ENCODE data around the gene HDGFL3. TPM values are rescaled to one million over a fixed set of nuclear protein-coding genes. Genes with fewer than 3 reads are reported as not detected.
A peak's percentile ranks its signal among the peaks of the same experiment; 100 is the strongest.
"Not testable (repeated sequence)": the region's sequence is repeated elsewhere in the genome, so short reads cannot be mapped to it uniquely, and the experiment has no call there.

HDGFL3 gene
- total and polyA plus RNA-seq, 9 donors = 41.5 to 66.9 (median 50.7) TPM

DNA sequence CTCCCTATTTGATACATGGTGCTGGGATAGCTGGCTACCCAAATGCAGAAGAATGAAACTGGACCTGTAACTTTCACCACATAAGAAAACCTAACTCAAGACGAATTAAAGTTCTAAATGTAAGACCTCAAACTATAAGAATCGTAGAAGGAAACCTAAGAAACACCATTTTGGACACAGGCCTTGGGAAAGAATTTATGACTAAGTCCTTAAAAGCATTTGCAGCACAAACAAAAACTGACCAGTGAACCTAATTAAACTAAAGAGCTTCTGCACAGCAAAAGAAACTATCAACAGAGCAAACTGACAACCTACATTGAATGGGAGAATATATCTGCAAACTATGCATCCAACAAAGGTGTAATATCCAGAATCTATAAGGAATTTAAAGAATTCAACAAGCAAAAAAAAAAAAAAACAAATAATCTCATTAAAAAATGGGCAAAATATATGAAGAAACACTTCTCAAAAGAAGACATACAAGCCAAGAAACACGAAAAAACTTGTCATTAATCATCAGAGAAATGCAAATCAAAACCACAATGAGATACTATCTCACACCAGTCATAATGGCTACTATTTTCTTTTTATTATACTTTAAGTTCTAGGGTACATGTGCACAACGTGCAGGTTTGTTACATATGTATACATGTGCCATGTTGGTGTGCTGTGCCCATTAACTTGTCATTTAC lies 37.0 kb downstream of the HDGFL3 start:
- H3K27me3 ChIP-seq (ENCODE audit: control insufficient read depth, insufficient read depth, low read length) = no peaks in the 10 kb centered on the region
- no peaks in the 10 kb centered on the region for H3K4me1 ChIP-seq (ENCODE audit: control insufficient read depth, insufficient read depth, low read length)
- H3K27ac ChIP-seq (ENCODE audit: low read length) = no peak overlapping the region
- WGBS (ENCODE audit: insufficient coverage) = no CpG with 5 or more reads among the region's 4 CpGs
- H3K36me3 ChIP-seq (ENCODE audit: control insufficient read depth, insufficient read depth, low read length) = peaks cover 4% of the 10 kb centered on the region
- H3K9me3 ChIP-seq (replicated peaks; ENCODE audit: control insufficient read depth, low read depth, low read length) = peaks cover 28% of the 10 kb centered on the region
- H3K4me3 ChIP-seq (ENCODE audit: low read length) = no peak overlapping the region
- no peak for DNase-seq

- WGBS (ENCODE audit: insufficient coverage) = 100% methylated on average over 2 of the region's 5 CpGs
- H3K4me3 ChIP-seq (ENCODE audit: low read length); DNase-seq; H3K27me3 ChIP-seq (ENCODE audit: control insufficient read depth, insufficient read depth, low read length); H3K27ac ChIP-seq (ENCODE audit: low read length); H3K4me1 ChIP-seq (ENCODE audit: control insufficient read depth, insufficient read depth, low read length); H3K36me3 ChIP-seq (ENCODE audit: control insufficient read depth, insufficient read depth, low read length): not testable (repeated sequence)
- H3K9me3 ChIP-seq (replicated peaks; ENCODE audit: control insufficient read depth, low read depth, low read length) = peaks cover 34% of the 10 kb centered on the region
Observed at GRCh38 chr15:83169576-83169975, 38.0 kb downstream of the HDGFL3 start.

GRCh38 chr15:83166830-83167229 lies 40.8 kb downstream of the HDGFL3 start:
- Histone ChIP-seq H3K27me3 (ENCODE audit: control insufficient read depth, insufficient read depth, low read length) (no peaks in the 10 kb centered on the region), H3K4me3 (ENCODE audit: low read length) (no peak overlapping the region), H3K36me3 (ENCODE audit: control insufficient read depth, insufficient read depth, low read length) (peaks cover 2% of the 10 kb centered on the region), H3K4me1 (ENCODE audit: control insufficient read depth, insufficient read depth, low read length) (no peaks in the 10 kb centered on the region), H3K27ac (ENCODE audit: low read length) (no peak overlapping the region), H3K9me3 (replicated peaks; ENCODE audit: control insufficient read depth, low read depth, low read length) (peaks cover 34% of the 10 kb centered on the region)
- WGBS (ENCODE audit: insufficient coverage) = no CpG with 5 or more reads among the region's 2 CpGs
- no peak for DNase-seq

- Histone ChIP-seq H3K4me1 (ENCODE audit: control insufficient read depth, insufficient read depth, low read length) (no peaks in the 10 kb centered on the region), H3K9me3 (replicated peaks; ENCODE audit: control insufficient read depth, low read depth, low read length) (peaks cover 34% of the 10 kb centered on the region), H3K27ac (ENCODE audit: low read length) (no peak overlapping the region), H3K36me3 (ENCODE audit: control insufficient read depth, insufficient read depth, low read length) (peaks cover 2% of the 10 kb centered on the region), H3K4me3 (ENCODE audit: low read length) (no peak overlapping the region), H3K27me3 (ENCODE audit: control insufficient read depth, insufficient read depth, low read length) (no peaks in the 10 kb centered on the region)
- DNase-seq = peak; percentile 8
- no CpG with 5 or more reads among the region's 3 CpGs for WGBS (ENCODE audit: insufficient coverage)
Observed at GRCh38 chr15:83166218-83166617, 41.4 kb downstream of the HDGFL3 start.

DNA sequence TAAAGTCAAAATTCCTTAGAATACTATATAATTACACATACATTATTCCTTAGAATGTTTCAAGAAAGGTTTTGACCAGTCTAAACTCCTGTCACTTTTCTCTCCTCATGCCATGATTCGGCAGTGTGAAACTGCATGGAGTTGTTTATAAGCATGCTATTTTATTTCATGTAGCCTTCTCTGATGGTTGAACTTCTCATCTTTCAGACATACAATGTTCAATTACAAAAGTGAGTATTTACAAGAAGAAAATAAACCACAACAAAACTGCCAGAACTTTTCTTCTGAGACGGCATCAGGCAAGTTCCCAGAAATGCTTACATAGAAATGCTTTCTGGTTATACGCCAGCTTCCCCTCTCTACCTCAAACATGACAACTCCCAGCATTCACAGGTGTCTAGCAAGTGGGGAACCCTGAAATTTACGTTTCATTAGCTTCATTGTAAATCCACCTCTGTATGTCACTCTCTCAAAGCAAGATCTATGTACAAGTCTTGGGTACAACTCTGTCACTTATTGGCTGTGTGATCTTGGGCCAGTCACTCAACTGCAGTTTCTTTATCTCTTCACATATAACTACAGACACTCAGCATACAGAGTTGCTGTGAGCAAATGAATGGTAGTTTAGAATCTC lies 42.7 kb downstream of the HDGFL3 start:
- H3K27ac ChIP-seq (ENCODE audit: low read length) = no peak overlapping the region
- DNase-seq = no peak
- H3K36me3 ChIP-seq (ENCODE audit: control insufficient read depth, insufficient read depth, low read length) = peaks cover 4% of the 10 kb centered on the region
- H3K4me3 ChIP-seq (ENCODE audit: low read length) = no peak overlapping the region
- no peaks in the 10 kb centered on the region for H3K27me3 ChIP-seq (ENCODE audit: control insufficient read depth, insufficient read depth, low read length)
- 97% methylated on average over 3 of the region's 4 CpGs for WGBS (ENCODE audit: insufficient coverage)
- H3K4me1 ChIP-seq (ENCODE audit: control insufficient read depth, insufficient read depth, low read length) = no peaks in the 10 kb centered on the region
- H3K9me3 ChIP-seq (replicated peaks; ENCODE audit: control insufficient read depth, low read depth, low read length) = peaks cover 32% of the 10 kb centered on the region

DNA sequence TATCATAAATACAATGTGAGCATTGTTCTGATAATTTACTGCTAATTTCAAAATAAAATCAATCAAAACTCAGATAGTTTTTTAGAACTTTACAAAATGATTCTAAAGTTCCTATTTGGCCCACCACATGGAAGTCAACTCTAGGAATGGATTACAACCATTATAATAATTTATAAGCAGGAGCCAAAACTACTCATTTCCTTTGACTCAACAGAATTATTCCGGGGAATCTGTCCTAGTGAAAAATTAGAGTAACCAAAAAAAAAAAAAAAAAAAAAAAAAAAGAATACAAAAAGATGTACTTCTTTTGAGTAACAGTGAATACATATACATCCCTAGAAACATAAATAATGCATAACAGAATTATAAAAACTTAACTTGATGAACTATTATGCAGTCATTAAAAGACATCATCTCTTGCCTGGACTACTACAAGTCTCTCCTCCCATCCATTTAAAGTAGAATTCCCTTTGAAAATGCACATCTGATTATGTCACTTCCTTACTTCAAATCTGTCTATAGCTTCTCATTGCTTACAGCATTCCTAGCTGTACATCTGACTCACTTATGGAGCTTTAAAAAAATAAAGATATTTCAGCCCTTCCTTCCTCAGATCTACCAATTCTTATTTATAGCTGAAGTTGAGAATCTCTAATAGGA lies 43.4 kb downstream of the HDGFL3 start:
- no CpG with 5 or more reads among the region's 1 CpG for WGBS (ENCODE audit: insufficient coverage)
- no peak overlapping the region for H3K4me3 ChIP-seq (ENCODE audit: low read length)
- H3K4me1 ChIP-seq (ENCODE audit: control insufficient read depth, insufficient read depth, low read length) = no peaks in the 10 kb centered on the region
- H3K27me3 ChIP-seq (ENCODE audit: control insufficient read depth, insufficient read depth, low read length) = no peaks in the 10 kb centered on the region
- H3K9me3 ChIP-seq (replicated peaks; ENCODE audit: control insufficient read depth, low read depth, low read length) = peaks cover 32% of the 10 kb centered on the region
- no peak overlapping the region for H3K27ac ChIP-seq (ENCODE audit: low read length)
- peaks cover 6% of the 10 kb centered on the region for H3K36me3 ChIP-seq (ENCODE audit: control insufficient read depth, insufficient read depth, low read length)
- DNase-seq = no peak

- Histone ChIP-seq H3K4me1 (ENCODE audit: control insufficient read depth, insufficient read depth, low read length) (no peaks in the 10 kb centered on the region), H3K27ac (ENCODE audit: low read length) (no peak overlapping the region), H3K4me3 (ENCODE audit: low read length) (no peak overlapping the region), H3K9me3 (replicated peaks; ENCODE audit: control insufficient read depth, low read depth, low read length) (peaks cover 25% of the 10 kb centered on the region), H3K27me3 (ENCODE audit: control insufficient read depth, insufficient read depth, low read length) (no peaks in the 10 kb centered on the region), H3K36me3 (ENCODE audit: control insufficient read depth, insufficient read depth, low read length) (peaks cover 6% of the 10 kb centered on the region)
- DNase-seq = no peak
- 84% methylated on average over 2 of the region's 4 CpGs for WGBS (ENCODE audit: insufficient coverage)
Observed at GRCh38 chr15:83163032-83163431, 44.6 kb downstream of the HDGFL3 start.

DNA sequence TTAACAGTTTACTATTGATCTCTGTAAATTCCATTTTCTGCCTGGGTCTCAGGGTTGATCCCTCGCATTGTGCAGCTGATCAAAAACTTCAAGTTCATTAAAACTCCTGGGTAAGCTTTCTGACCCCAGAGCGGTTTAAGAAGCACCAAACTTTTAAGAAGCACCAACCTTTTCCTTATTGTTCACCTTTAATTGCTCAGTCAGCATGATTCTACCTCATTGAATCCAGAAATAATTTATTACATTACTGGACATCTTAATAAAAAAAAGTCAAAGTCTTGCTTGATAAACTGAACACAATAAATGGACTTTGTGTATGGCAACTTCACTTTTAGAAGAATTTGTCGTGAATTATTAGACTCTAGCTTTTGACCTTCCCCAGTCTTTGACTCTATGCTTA lies 46.9 kb downstream of the HDGFL3 start:
- Histone ChIP-seq H3K27ac (ENCODE audit: low read length) (no peak overlapping the region), H3K9me3 (replicated peaks; ENCODE audit: control insufficient read depth, low read depth, low read length) (peaks cover 7% of the 10 kb centered on the region), H3K4me3 (ENCODE audit: low read length) (no peak overlapping the region), H3K27me3 (ENCODE audit: control insufficient read depth, insufficient read depth, low read length) (no peaks in the 10 kb centered on the region), H3K36me3 (ENCODE audit: control insufficient read depth, insufficient read depth, low read length) (peaks cover 23% of the 10 kb centered on the region), H3K4me1 (ENCODE audit: control insufficient read depth, insufficient read depth, low read length) (no peaks in the 10 kb centered on the region)
- WGBS (ENCODE audit: insufficient coverage) = 83% methylated on average over 1 of the region's 3 CpGs
- no peak for DNase-seq

DNA sequence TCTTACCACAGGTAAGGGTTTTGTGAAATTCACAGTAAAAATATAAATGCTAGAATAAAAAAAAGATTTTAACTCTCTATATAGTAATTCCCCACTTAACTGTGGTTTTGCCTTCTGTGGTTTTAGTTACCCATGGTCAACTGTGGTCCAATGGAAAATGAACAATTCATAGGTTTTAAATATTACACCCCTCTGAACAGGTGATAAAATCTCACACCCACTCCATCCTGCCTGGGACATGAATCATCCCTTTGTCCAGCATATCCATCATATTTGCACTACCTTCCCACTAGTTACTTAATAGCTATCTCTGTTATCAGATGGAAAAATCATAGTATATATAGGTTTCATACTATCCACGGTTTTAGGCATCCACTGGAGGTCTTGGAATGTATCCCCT lies 49.2 kb downstream of the HDGFL3 start:
- no peaks in the 10 kb centered on the region for H3K27me3 ChIP-seq (ENCODE audit: control insufficient read depth, insufficient read depth, low read length)
- no peaks in the 10 kb centered on the region for H3K9me3 ChIP-seq (replicated peaks; ENCODE audit: control insufficient read depth, low read depth, low read length)
- no peak overlapping the region for H3K4me3 ChIP-seq (ENCODE audit: low read length)
- WGBS (ENCODE audit: insufficient coverage) = no CpG with 5 or more reads among the region's 1 CpG
- no peak overlapping the region for H3K27ac ChIP-seq (ENCODE audit: low read length)
- DNase-seq = no peak
- no peaks in the 10 kb centered on the region for H3K4me1 ChIP-seq (ENCODE audit: control insufficient read depth, insufficient read depth, low read length)
- peaks cover 27% of the 10 kb centered on the region for H3K36me3 ChIP-seq (ENCODE audit: control insufficient read depth, insufficient read depth, low read length)

GRCh38 chr15:83155942-83156341 lies 51.7 kb downstream of the HDGFL3 start:
- Histone ChIP-seq H3K4me1 (ENCODE audit: control insufficient read depth, insufficient read depth, low read length) (no peaks in the 10 kb centered on the region), H3K36me3 (ENCODE audit: control insufficient read depth, insufficient read depth, low read length) (peaks cover 25% of the 10 kb centered on the region), H3K27me3 (ENCODE audit: control insufficient read depth, insufficient read depth, low read length) (no peaks in the 10 kb centered on the region), H3K27ac (ENCODE audit: low read length) (no peak overlapping the region), H3K9me3 (replicated peaks; ENCODE audit: control insufficient read depth, low read depth, low read length) (no peaks in the 10 kb centered on the region), H3K4me3 (ENCODE audit: low read length) (no peak overlapping the region)
- WGBS (ENCODE audit: insufficient coverage) = 60% methylated on average over 1 of the region's 1 CpG
- DNase-seq = no peak

Measured in muscle of leg (tissue), 11 donors.